Measurements from ENCODE around the gene C15orf62.

Gene C15orf62

DNA sequence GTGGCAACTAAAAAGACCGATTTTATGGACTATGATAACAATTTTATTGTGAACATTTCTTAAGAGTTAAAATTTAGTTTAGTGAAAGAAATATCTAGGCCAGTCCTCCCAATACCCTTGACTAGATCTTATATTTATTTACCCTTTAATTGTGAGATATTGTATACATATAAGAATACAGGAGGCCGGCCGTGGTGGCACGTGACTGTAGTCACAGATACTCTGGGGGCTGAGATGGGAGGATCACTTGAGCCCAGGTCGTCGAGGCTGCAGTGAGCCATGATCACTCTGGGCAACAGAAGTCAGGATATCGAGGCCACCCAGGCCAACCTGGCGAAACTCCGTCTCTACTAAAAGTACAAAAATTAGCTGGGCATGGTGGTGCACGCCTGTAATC, 14.0 kb upstream of the C15orf62 start:
- peak overlapping the region; percentile 88 for H3K27ac ChIP-seq
- TF ChIP-seq ZFX (IDR thresholded peaks at IDR 0.05; ENCODE audit: borderline replicate concordance), result no peak
- TF ChIP-seq, protein P1, sequence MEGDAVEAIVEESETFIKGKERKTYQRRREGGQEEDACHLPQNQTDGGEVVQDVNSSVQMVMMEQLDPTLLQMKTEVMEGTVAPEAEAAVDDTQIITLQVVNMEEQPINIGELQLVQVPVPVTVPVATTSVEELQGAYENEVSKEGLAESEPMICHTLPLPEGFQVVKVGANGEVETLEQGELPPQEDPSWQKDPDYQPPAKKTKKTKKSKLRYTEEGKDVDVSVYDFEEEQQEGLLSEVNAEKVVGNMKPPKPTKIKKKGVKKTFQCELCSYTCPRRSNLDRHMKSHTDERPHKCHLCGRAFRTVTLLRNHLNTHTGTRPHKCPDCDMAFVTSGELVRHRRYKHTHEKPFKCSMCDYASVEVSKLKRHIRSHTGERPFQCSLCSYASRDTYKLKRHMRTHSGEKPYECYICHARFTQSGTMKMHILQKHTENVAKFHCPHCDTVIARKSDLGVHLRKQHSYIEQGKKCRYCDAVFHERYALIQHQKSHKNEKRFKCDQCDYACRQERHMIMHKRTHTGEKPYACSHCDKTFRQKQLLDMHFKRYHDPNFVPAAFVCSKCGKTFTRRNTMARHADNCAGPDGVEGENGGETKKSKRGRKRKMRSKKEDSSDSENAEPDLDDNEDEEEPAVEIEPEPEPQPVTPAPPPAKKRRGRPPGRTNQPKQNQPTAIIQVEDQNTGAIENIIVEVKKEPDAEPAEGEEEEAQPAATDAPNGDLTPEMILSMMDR (IDR thresholded peaks at IDR 0.05), result no peak

DNA sequence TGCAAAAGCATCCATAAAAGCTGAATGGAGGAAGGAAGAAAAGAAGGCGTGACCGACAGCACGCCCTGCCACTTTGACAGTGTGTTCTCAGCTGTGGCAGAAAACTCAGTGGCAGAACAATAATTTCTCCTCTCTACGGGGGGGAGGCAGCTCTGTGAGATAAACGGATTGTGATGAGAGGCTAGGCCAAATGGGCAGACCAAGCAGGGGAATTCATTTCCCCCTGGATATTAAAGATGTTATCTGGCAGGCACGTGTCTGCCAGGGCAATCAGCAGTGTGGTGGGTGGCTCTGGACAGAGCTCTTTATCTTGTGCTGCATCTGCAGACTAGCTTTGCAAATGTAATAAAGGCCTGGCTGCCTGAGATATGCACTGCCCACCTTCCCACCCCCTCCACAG, 12.8 kb upstream of the C15orf62 start:
- TF ChIP-seq ZFX (IDR thresholded peaks at IDR 0.05; ENCODE audit: borderline replicate concordance), result no peak
- TF ChIP-seq, protein P1 (IDR thresholded peaks at IDR 0.05), result no peak
- peak overlapping the region; percentile 88 for H3K27ac ChIP-seq

DNA sequence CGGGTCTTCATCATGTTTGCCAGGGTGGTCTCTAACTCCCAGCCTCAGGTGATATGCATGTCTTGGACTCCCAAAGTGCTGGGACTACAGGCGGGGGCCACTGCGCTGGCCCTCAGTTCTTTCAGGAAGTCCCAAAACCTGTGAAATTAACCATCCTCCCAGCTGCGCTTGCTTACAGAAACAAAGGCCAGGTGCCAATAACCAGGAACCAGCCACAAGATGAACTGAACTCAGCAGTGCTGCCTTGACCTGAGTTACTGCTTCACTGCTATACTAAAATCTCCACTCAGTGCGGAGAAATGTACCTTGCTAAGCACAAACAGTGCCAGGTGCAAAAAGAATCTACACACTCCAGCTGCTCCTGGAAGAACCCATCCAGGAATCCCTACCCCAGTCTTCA, 9.8 kb upstream of the C15orf62 start:
- H3K27ac ChIP-seq, result peak overlapping the region; percentile 18; the same call in 1 of the 2 replicates
- TF ChIP-seq, protein P1 (IDR thresholded peaks at IDR 0.05), result no peak
- no peak for TF ChIP-seq ZFX (IDR thresholded peaks at IDR 0.05; ENCODE audit: borderline replicate concordance)

DNA sequence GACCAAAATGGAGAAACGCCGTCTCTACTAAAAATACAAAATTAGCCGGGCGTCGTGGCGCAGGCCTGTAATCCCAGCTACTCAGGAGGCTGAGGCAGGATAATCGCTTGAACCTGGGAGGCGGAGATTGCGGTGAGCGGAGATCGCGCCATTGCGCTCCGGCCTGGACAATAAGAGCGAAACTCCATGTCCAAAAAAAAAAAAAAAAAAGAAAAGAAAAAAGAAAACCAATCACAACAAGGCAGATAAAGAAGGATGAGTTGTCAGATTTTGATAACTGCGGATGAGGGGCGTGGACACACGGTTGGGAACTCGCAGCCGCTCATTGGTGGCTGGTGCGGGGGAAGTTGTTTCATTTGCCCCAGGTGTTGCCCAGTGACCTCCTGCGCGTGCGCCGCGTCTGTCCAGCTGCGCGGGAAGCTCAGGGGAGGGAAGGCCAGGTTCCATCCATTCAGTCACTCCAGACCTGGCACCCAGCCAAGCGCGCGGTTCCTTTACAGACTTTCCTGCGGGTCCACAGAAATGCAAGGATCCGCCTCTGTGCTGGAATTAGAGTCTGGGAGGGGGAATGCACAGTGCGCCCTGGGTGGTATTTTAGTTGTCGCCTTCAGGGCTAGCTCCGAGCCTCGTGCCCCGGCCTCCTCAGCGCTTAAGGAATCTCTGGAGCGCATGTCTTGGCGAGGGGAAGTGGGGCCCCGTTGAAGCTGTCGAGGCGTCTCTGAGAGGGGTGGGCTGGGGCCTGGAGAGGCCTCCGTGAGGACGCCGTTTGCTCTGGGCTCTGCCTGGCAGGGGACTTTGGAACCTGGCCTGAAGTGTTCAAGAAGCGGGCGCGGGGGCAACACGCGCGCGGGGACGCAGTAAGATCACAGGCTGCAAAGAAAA, 6.6 kb upstream of the C15orf62 start:
- TF ChIP-seq, protein P1 (IDR thresholded peaks at IDR 0.05), result no peak
- no peak for TF ChIP-seq ZFX (IDR thresholded peaks at IDR 0.05; ENCODE audit: borderline replicate concordance)
- H3K27ac ChIP-seq, result peak overlapping the region; percentile 100

DNA sequence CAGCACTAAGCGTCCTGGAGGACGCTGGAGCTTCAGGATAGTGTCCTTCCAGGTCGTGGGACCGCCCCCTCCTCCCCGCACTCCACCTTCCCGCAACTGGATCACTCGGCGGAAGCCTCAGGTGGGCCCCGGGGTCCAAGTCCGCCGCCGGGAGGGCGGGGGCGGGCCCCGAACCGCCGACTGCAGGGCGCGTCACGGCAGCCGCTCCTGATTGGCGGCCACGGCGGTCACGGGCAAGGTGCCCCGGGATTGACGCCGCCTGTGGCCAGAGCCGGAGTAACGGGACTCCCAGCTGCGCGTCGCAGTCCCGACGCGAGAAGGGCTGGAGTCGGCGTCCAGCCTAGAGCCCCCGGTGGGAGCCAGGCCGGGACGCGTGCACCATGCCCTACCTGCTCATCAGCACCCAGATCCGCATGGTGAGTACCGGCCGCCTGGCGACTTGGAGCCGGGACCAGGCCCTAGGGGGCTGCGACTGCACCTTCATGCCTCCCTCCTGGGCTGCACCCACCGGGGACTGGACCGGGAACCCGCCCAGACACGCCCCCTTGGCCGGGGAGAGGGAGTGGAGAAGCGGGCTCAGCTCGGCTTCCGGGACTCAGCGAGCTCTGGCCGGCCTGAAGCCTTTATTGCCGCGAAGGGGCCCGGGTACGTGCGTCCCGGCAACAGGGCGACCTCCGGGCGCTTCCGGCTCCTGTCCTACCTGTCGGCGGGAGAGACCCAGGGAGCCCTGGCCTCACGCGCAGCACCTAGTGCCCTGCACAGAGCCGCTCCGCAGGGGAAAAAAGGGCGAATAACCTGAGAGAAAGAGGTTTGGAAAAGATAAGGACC, 5.8 kb upstream of the C15orf62 start, which contains the start of gene GCHFR:
GCHFR (plus strand) TSS at position 268 of the 828 bp plus-strand sequence; CDS start at position 381, 113 bp downstream.
- no peak for TF ChIP-seq ZFX (IDR thresholded peaks at IDR 0.05; ENCODE audit: borderline replicate concordance)
- TF ChIP-seq, protein P1 (IDR thresholded peaks at IDR 0.05), result peak; percentile 72
- H3K27ac ChIP-seq, result peak within 1 kb of the TSS; percentile 100

DNA sequence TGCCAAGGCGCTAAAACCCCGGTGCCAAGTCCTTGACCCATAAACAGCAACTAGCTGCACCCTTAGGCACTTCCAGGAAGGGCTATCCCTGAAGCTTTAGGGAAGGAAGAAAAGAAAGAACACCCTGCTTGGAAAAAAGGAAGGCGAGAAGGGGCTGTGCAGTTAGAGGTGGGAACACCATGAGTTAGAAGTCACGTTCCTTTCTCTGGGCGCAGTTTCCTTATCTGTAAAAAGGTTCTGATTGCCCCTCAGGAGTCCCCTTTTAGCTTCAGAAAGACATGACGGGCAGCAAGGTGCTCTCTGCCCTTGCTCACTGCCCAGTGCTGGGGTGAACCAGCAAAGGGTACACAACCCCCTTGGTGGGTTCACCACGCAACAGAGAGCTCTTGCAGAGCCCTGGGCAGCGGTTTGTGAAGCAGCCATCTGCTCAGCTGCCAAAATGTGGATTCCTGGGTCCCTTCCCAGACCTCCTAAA, 5.1 kb upstream of the C15orf62 start:
- H3K27ac ChIP-seq, result peak overlapping the region; percentile 100
- TF ChIP-seq ZFX (IDR thresholded peaks at IDR 0.05; ENCODE audit: borderline replicate concordance), result no peak

DNA sequence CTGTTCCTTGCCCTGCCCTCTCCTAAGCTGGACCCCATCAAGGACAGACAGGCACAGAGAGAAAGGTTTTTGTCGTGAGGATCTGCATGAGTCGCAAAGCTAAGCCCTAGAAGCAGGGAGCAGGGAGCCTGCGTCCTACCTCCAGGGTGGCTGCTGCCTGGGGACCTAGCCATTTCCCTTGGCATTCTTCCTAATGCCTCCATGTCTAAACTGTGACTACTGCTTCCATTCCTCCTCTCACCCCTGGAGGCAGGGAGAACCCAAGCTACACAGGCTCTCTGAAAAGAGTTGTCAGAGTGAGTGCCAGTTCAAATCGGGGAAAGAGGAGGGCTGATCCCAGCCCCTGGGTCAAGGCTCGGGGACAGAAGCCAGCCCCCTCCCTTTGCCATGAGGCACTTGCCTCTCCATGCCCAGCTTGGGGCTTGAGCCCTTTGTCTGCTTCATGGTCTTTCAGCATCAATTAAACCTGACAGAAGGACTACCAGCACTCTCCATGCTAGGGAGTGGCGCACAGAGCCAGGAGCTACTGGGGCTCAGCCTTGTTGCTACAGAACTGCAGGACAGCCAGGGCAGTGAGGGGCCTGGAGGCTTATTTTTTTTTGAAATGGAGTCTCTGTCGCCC, 3.5 kb upstream of the C15orf62 start:
- TF ChIP-seq ZFX (IDR thresholded peaks at IDR 0.05; ENCODE audit: borderline replicate concordance), result no peak
- TF ChIP-seq, protein P1 (IDR thresholded peaks at IDR 0.05), result no peak

More for the DNA sequence above, 3.5 kb upstream of the C15orf62 start:
- H3K27ac ChIP-seq, result peak overlapping the region; percentile 100
